WI38 (cell line): ENCODE results near the gene SYTL3.

ENCODE experiments used
- H3K4me3 ChIP-seq: 2 replicates; pipeline ENCODE4 v1.5.1; 2011; ENCODE audit warnings: low read depth, mild to moderate bottlenecking, control low read depth, low read length
- CTCF ChIP-seq: IDR thresholded peaks from 2 replicates; pipeline ENCODE4 v1.5.1; 2012; ENCODE audit warnings: low read depth, mild to moderate bottlenecking, control low read depth, low read length

The SYTL3 gene

GRCh38 chr6:158780246-158780884, 130.5 kb downstream of the SYTL3 start:
- no peak overlapping the region for H3K4me3 ChIP-seq
- TF ChIP-seq CTCF, result no peak

GRCh38 chr6:158780988-158781691, 131.3 kb downstream of the SYTL3 start:
- no peak overlapping the region for H3K4me3 ChIP-seq
- no peak for TF ChIP-seq CTCF

- no peak for TF ChIP-seq CTCF
These were observed 132.0 kb downstream of the SYTL3 start for GRCh38 chr6:158781692-158782373.

GRCh38 chr6:158782432-158783166, 132.7 kb downstream of the SYTL3 start:
- no peak for TF ChIP-seq CTCF

More at GRCh38 chr6:158781692-158782373, 132.0 kb downstream of the SYTL3 start:
- no peak overlapping the region for H3K4me3 ChIP-seq

GRCh38 chr6:158783167-158783450, 133.3 kb downstream of the SYTL3 start:
- H3K4me3 ChIP-seq, result no peak overlapping the region
- TF ChIP-seq CTCF, result no peak

More at GRCh38 chr6:158782432-158783166, 132.7 kb downstream of the SYTL3 start:
- no peak overlapping the region for H3K4me3 ChIP-seq

GRCh38 chr6:158783851-158784250, 134.0 kb downstream of the SYTL3 start:
- no peak for TF ChIP-seq CTCF
- H3K4me3 ChIP-seq, result no peak overlapping the region
